ENCODE measurements around the gene PATZ1.

DNA sequence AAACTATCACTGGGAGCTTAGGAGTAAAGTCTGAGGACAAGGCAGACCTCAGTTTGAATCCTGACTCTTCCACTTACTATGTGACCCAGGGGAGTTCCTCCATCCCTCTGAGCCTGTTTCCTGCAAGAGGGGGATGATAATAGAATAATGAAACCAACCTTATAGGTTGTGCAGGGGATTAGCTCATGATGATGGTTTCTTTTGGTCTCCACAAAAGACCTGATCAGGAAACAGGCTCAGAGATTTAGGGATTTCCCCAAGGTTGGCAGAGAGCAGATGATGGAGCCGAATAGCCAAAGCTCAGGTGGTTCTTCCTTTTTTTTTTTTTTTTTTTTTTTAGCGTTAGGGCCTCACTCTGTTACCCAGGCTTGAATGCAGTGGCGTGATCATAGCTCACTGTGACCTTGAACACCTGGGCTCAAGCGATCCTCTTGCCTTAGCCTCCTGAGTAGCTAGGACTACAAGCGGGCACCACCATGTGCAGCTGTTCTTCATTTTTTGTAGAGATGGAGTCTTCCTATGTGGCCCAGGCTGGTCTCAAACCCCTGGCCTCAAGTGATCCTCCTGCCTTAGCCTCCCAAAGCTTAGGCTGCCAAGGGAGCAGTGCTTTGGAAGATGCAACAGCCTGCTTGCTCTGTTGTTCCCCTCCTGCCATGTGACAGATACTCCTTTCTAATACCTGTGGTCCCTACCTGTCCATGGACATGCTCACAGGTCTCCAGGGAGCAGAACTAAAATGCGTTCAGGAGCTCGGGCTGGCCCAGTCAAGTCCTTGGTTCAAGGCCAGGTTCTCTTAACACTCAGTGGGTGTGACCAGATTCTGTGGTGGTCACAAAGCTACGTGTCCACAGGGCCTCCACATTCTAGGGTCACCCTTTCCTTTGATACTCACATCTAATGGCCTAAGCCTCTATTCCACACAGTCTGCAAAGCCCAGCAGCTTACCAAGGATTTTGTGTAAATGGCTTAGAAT is 22.3 kb downstream of the PATZ1 start:
- TF ChIP-seq, protein P1, sequence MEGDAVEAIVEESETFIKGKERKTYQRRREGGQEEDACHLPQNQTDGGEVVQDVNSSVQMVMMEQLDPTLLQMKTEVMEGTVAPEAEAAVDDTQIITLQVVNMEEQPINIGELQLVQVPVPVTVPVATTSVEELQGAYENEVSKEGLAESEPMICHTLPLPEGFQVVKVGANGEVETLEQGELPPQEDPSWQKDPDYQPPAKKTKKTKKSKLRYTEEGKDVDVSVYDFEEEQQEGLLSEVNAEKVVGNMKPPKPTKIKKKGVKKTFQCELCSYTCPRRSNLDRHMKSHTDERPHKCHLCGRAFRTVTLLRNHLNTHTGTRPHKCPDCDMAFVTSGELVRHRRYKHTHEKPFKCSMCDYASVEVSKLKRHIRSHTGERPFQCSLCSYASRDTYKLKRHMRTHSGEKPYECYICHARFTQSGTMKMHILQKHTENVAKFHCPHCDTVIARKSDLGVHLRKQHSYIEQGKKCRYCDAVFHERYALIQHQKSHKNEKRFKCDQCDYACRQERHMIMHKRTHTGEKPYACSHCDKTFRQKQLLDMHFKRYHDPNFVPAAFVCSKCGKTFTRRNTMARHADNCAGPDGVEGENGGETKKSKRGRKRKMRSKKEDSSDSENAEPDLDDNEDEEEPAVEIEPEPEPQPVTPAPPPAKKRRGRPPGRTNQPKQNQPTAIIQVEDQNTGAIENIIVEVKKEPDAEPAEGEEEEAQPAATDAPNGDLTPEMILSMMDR (IDR thresholded peaks at IDR 0.05), result no peak
- no peak for TF ChIP-seq POLR2A (IDR thresholded peaks at IDR 0.05)
